GM21367 (cell line): ENCODE measurements around the gene NF2.
"Not testable (repeated sequence)": the region's sequence is repeated elsewhere in the genome, so short reads cannot be mapped to it uniquely, and the experiment has no call there.

ENCODE experiments used
- ATAC-seq: cut with Tn5 transposase; IDR thresholded peaks from one replicate; pipeline ENCODE4 v1.9.1; 2021; ENCODE audit not compliant: unreplicated experiment

The NF2 gene

GRCh38 chr22:29594447-29594846 is 9.0 kb upstream of the NF2 start:
- not testable (repeated sequence) for ATAC-seq

DNA sequence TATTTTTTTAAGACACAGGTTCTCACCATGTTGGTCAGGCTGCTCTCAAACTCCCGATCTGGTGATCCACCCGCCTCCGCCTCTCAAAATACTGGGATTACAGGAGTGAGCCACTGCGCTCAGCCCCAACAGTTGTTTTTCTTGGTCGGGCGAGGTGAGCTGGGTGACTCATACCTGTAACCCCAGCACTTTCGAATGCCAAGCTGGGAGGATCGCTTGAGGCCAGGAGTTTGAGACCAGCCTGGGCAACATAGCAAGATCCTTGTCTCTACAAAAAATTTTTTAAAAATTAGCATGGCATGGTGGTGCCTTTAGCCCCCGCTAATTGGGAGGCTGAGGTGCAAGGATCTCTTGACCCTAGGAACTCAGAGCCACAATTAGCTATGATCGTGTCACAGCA is 7.0 kb upstream of the NF2 start:
- no peak for ATAC-seq

- ATAC-seq, result not testable (repeated sequence)
Measured at GRCh38 chr22:29597871-29598683, 5.4 kb upstream of the NF2 start.

GRCh38 chr22:29598684-29599020 is 4.8 kb upstream of the NF2 start:
- no peak for ATAC-seq

DNA sequence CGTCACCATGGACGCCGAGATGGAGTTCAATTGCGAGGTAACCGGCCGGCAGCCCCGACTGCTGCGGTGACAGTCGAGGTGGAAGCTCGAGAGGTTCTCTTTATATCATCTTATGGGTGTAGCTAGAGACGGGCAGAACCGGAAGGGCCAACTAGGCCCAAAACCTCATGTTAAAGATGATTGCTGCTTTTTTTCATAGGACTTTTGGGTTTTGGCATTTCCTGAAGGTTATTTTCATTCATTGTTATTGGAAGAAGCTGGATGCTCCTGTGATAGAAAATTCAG is 585 bp downstream of the NF2 start:
- ATAC-seq, result no peak

- ATAC-seq, result no peak
Measured at GRCh38 chr22:29605527-29605850, 2.1 kb downstream of the NF2 start.

GRCh38 chr22:29606320-29606719 is 2.9 kb downstream of the NF2 start:
- no peak for ATAC-seq

DNA sequence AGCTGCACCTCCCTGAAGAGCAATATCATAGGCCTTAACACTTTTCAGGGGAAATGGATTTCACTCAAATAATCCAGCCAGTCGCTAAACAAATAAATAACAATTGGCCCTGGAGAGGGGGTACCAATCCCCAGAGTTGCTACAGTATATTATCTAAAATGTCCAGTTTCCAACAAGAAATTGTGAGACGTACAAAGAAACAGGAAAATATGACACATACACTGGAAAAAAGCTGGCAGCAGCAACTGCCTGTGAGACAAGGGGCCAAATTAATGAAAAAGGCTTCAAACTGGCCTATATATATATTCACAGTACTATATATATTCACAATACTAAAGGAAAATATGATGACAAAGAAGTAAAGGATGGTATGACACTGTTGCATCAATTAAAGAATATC is 4.0 kb downstream of the NF2 start:
- no peak for ATAC-seq

GRCh38 chr22:29609139-29609538 is 5.7 kb downstream of the NF2 start:
- no peak for ATAC-seq

DNA sequence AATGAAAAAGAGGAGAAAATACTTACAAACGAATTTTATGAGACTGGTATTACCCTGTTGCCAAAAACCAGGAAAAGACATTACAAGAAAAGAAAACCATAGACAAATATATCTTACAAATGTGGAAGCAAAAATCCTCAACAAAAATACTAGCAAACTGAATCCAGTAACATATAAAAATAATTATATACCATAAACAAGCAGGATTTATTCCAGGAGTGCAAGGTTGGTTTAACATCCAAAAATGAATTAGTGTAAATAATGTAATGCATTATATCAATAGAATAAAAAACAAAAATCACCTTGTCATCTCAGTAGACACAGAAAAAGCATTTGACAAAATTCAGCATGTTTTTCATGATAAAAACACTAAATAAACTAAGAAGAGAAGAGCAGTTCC is 7.3 kb downstream of the NF2 start:
- no peak for ATAC-seq

GRCh38 chr22:29615705-29616327 is 12.4 kb downstream of the NF2 start:
- no peak for ATAC-seq

- ATAC-seq, result no peak
Measured at GRCh38 chr22:29617922-29618629, 14.6 kb downstream of the NF2 start.

- ATAC-seq, result no peak
Measured at GRCh38 chr22:29621761-29622526, 18.5 kb downstream of the NF2 start.

DNA sequence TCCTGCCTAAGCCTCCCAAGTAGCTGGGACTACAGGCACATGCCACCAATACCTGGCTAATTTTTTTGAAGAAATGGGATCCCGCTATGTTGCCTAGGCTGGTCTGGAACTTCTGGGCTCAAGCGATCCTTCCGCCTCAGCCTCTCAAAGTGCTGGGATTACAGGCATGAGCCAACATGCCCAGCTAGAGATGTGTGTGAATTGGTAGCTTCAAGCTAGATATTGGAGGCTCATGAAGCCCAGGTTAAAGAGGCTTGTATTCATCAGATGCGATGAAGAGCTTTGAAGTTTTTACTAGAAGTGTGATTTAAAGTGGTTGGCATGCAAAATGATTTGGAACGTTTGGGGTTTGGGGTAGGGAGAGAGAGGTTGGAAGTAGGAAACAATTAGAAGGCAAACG is 19.6 kb downstream of the NF2 start:
- no peak for ATAC-seq

GRCh38 chr22:29623553-29624169 is 20.2 kb downstream of the NF2 start:
- ATAC-seq, result no peak

DNA sequence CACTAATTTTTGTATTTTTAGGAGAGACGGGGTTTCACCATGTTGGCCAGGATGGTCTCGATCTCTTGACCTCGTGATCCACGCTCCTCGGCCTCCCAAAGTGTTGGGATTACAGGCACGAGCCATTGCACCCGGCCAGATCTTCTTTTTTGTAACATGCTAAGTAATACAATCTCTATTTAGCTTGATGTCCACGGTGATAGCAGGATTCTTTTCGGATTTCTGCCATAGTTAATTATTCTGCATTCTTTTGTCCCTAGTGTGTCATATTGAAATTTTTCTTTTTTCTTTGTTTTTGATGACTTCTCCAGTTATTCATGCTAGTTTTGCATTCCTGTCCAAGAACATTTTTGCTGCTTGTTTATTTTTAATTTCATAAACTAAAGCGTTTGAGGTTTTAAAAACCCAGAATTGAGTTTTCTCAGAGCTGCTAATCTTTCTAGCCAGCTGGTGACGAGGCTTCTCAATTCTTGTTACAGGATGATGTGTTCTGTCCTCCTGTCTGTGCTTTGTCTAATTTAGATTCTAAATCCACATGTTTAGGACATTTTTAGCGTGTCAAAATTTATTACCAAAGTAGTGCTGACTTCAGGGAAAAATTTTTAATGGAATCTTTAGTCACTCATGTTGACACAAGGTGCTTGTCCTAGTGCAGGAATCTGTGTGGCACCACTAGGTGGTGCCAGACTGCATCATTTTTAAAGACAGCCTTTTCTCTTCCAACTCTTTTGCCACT is 21.8 kb downstream of the NF2 start:
- no peak for ATAC-seq

GRCh38 chr22:29626497-29627195 is 23.2 kb downstream of the NF2 start:
- ATAC-seq, result no peak

DNA sequence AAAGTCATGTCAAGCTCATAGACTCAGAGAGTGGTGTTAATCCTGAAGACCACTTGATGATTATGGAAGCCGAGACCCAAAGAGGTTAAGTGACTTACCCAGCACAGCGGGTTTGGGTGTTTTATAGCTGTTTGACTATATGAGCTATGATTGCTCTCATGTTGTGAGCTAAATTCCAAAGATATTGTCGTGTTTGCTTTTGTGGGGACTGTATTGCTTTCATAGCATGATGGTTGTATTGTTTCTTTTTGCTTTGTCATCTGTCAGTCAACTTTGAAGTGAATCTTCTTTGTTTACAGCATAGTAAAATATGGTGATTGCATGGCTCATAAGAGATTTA is 23.7 kb downstream of the NF2 start:
- ATAC-seq, result no peak

DNA sequence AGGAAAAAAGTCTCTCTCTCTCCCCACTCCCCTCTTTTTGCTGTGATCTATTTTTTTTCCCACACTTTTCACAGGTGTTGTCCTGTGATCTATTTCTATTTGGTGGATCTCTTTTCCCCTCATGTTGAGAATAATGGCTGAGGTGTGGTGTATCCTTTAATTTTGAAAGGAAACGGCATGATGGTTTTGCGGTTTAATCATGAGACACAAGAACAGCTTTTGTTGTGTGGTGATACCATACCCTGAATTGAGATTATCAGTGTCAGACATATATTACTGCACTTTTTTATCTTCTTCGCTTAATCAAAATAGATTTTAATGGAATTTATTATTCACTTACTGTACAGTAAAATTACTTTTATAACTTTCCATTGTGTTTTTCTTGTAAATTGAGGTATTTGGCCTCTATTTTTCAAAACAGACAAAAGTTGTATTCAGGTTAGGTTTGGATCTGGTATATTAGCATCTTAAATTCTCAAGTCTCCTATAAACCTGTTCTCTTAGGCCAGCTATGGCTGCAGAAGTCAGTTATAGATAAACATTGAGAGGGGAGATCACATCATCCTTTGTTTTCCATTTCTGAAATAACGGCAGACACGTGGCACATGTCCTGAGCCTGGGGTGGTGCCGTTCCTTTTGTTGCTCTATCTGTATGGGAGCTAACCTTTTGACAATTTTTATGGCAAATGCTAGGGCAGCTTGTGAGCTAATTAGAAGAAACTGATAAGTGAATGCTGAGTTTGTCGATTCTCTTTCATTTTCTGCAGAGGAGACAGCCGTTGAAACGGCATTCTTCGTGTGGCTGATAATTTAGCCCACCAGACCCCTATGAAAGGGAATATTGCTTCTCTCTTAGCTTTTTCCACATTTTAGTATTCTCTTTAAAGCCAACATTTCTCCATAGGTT is 25.8 kb downstream of the NF2 start:
- ATAC-seq, result no peak
